Endothelial cell of umbilical vein (primary cell): ENCODE measurements around the gene SLITRK3. TPM values are rescaled to one million over a fixed set of nuclear protein-coding genes. Genes with fewer than 3 reads are reported as not detected.
"Not testable (repeated sequence)": the region's sequence is repeated elsewhere in the genome, so short reads cannot be mapped to it uniquely, and the experiment has no call there.

ENCODE experiments used
- BruUV-seq: library from RNA; stranded (reverse); fragments of 400-500 nt; replicated peaks from 2 replicates; lab custom pipeline; 2021; lab: Mats Ljungman, UMichigan
- CTCF ChIA-PET: fragments of 300-600, 350-600 bp; sonication (Branson Sonifier 250); formaldehyde crosslinking; loops from one replicate; lab custom pipeline; 2021; ENCODE audit warnings: antibody characterized with exemption, inconsistent platforms; lab: Charles Lee
- POLR2A ChIA-PET: fragments of 300-600, 350-600 bp; sonication (Branson Sonifier 250); formaldehyde crosslinking; loops from one replicate; lab custom pipeline; 2021; ENCODE audit warnings: antibody characterized with exemption, inconsistent platforms; lab: Charles Lee
- DNase-seq: peaks from one replicate; pipeline ENCODE4 v3.0.0-alpha.2; 2011; ENCODE audit warnings: low read depth, low spot score
- FAIRE-seq: peaks from 2 replicates; lab custom pipeline; 2011; peaks lifted over from hg19 to GRCh38; lab: Jason Lieb, UNC
- H2AFZ ChIP-seq: 2 replicates; pipeline ENCODE4 v1.6.0; 2012; ENCODE audit warnings: low read depth, low read length, control low read depth, inconsistent platforms
- H3K27ac ChIP-seq: 2 replicates; pipeline ENCODE4 v1.5.1; 2011; ENCODE audit warnings: low read depth, mild to moderate bottlenecking, control low read depth, low read length, moderate library complexity; ENCODE audit not compliant: insufficient read depth
- H3K27me3 ChIP-seq, 2 experiments: 2 replicates each; pipeline versions ENCODE4 v1.6.0 to v1.6.1; 2011; ENCODE audit warnings: low read length in 2 of 2, mixed read lengths in 1 of 2; ENCODE audit not compliant: control insufficient read depth in 2 of 2, insufficient read depth in 2 of 2
- H3K36me3 ChIP-seq, 2 experiments: 2 replicates in 1 of 2; 3 replicates in 1 of 2; pipeline ENCODE4 v1.5.1; 2011; ENCODE audit warnings: low read length in 2 of 2, mild to moderate bottlenecking in 1 of 2, moderate library complexity in 1 of 2; ENCODE audit not compliant: control insufficient read depth in 2 of 2, insufficient read depth in 2 of 2; ENCODE audit errors: extremely low read depth in 1 of 2
- H3K4me1 ChIP-seq: 3 replicates; pipeline ENCODE4 v1.5.1; 2011; ENCODE audit warnings: mild to moderate bottlenecking, low read length; ENCODE audit not compliant: control insufficient read depth, insufficient read depth; ENCODE audit errors: extremely low read depth
- H3K4me2 ChIP-seq: 2 replicates; pipeline ENCODE4 v1.6.1; 2011; ENCODE audit warnings: low read length, control low read depth, mixed read lengths; ENCODE audit not compliant: insufficient read depth
- H3K4me3 ChIP-seq, 3 experiments: fragments of 200-600 bp in 1 of 3; sonication (generic), shearing (Covaris generic) in 1 of 3; replicated peaks in 1 of 3; 2 replicates each; pipeline ENCODE4 v1.5.1; 2011 to 2016; ENCODE audit warnings: control low read depth in 3 of 3, low read length in 3 of 3, mild to moderate bottlenecking in 2 of 3, inconsistent platforms in 1 of 3, low read depth in 1 of 3, moderate library complexity in 1 of 3; ENCODE audit not compliant: insufficient read depth in 1 of 3
- H3K79me2 ChIP-seq: 2 replicates; pipeline ENCODE4 v1.6.0; 2012; ENCODE audit warnings: low read length, inconsistent platforms; ENCODE audit not compliant: control insufficient read depth, insufficient read depth
- H3K9ac ChIP-seq: replicated peaks from 2 replicates; pipeline ENCODE3; 2011; ENCODE audit warnings: low read length, control low read depth; ENCODE audit not compliant: insufficient read depth; ENCODE audit errors: extremely low read depth
- H3K9me1 ChIP-seq: replicated peaks from 3 replicates; pipeline ENCODE4 v1.6.0; 2011; ENCODE audit warnings: mild to moderate bottlenecking, low read length; ENCODE audit not compliant: control insufficient read depth, insufficient read depth; ENCODE audit errors: extremely low read depth
- H3K9me3 ChIP-seq: replicated peaks from 2 replicates; pipeline ENCODE4 v1.5.1; 2012; ENCODE audit warnings: low read length, inconsistent platforms; ENCODE audit not compliant: control insufficient read depth, insufficient read depth
- H4K20me1 ChIP-seq: replicated peaks from 2 replicates; pipeline ENCODE3; 2011; ENCODE audit warnings: mild to moderate bottlenecking, low read length; ENCODE audit not compliant: control insufficient read depth, insufficient read depth; ENCODE audit errors: extremely low read depth
- EZH2 ChIP-seq: IDR thresholded peaks from 2 replicates; pipeline ENCODE4 v1.6.1; 2012; ENCODE audit warnings: borderline replicate concordance, low read depth, mild to moderate bottlenecking, moderate library complexity, low read length, inconsistent platforms; ENCODE audit not compliant: severe bottlenecking
- FOS ChIP-seq: IDR thresholded peaks from 2 replicates; pipeline ENCODE4 v1.6.1; 2011; ENCODE audit warnings: mild to moderate bottlenecking, low read length, moderate library complexity, borderline replicate concordance; ENCODE audit not compliant: insufficient read depth
- GATA2 ChIP-seq: IDR thresholded peaks from 2 replicates; pipeline ENCODE4 v1.7.0; 2011; ENCODE audit warnings: low read depth, mild to moderate bottlenecking, moderate library complexity, mixed read lengths, low read length; ENCODE audit not compliant: insufficient read length, insufficient read depth
- JUN ChIP-seq: IDR thresholded peaks from 2 replicates; pipeline ENCODE4 v1.6.1; 2011; ENCODE audit warnings: borderline replicate concordance, low read depth; ENCODE audit not compliant: insufficient read length, insufficient read depth
- MAX ChIP-seq: IDR thresholded peaks from 2 replicates; pipeline ENCODE4 v1.6.1; 2011; ENCODE audit not compliant: insufficient read depth, insufficient read length
- MYC ChIP-seq: IDR thresholded peaks from one replicate; pipeline ENCODE4 v1.6.1; 2011; ENCODE audit warnings: mild to moderate bottlenecking, low read depth, low read length
- POLR2A ChIP-seq: IDR thresholded peaks from 2 replicates; pipeline ENCODE4 v1.6.1; 2012; ENCODE audit warnings: low read depth, mild to moderate bottlenecking, control low read depth, low read length
- POLR2AphosphoS5 ChIP-seq: IDR thresholded peaks from 2 replicates; pipeline ENCODE4 v1.6.1; 2012; ENCODE audit warnings: low read depth, mild to moderate bottlenecking, control low read depth, low read length, moderate library complexity; ENCODE audit not compliant: insufficient read depth
- dilution Hi-C: fragments of 300-500 bp; cut with MboI; formaldehyde crosslinking; loops from one replicate; pipeline ENCODE4 v1.15.0; 2019; ENCODE audit warnings: low sequenced_read_pairs; ENCODE audit not compliant: extremely low pct_ligation_motif_present
- intact Hi-C: fragments of 100-400 bp; cut with micrococcal nuclease; formaldehyde crosslinking; loops from one replicate; pipeline ENCODE4 v1.10.0; 2022
- polyA plus RNA-seq, 4 experiments: library from polyadenylated mRNA; depleted of rRNA in 3 of 4; stranded (reverse) in 3 of 4; unstranded in 1 of 4; fragments of >200 nt; gene quantifications; 2 replicates each; pipeline versions ENCODE4 v1.2.1 to v1.2.3, GENCODE V29; 2011 to 2012; ENCODE audit warnings: missing spikeins in 1 of 4
- total RNA-seq: library from RNA; stranded (reverse); gene quantifications from 2 replicates; pipeline ENCODE4 v1.2.3, GENCODE V29; 2021
- TF ChIP-seq, protein P1 (sequence below), 2 donors: IDR thresholded peaks; 1 replicate in 1 of 2; 2 replicates in 1 of 2; pipeline ENCODE4 v1.5.1; 2011; ENCODE audit warnings: low read length in 2 of 2, mild to moderate bottlenecking in 2 of 2, moderate library complexity in 2 of 2, control low read depth in 1 of 2, inconsistent platforms in 1 of 2, low read depth in 1 of 2; ENCODE audit not compliant: insufficient read depth in 1 of 2; ENCODE audit errors: extremely low read depth in 1 of 2

The SLITRK3 gene
- total and polyA plus RNA-seq, 2 donors (not counting 3 experiments of a cell fraction or from before 2014, with no cell fraction given): not detected

DNA sequence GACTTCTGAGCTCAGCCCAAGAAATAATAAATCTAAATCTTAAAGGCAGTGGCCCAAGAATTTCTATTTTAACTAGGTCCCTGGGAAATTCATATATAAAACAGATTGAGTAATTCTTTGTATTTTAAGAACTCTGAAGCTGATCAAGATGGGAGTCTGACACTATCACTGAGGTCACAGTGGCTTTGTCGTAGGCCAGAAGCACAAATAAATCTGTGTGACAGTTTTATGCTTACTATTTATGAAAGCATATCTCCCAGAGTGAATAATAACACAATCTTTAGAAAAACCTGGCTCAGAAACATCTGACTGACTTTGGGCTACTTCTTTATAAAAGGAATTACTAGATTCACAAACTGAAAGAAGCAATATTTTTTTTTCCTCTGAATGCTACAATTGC, 51.9 kb downstream of the SLITRK3 start:
- DNase-seq (no peak), FAIRE-seq (no peak)
- no peaks in the 10 kb centered on the region for H3K36me3 ChIP-seq
- no TSS peak for BruUV-seq
- no peaks in the 10 kb centered on the region for H3K79me2 ChIP-seq
- no peak overlapping the region for H2AFZ ChIP-seq
- H3K4me2 ChIP-seq: no peak overlapping the region
- TF ChIP-seq POLR2A: no peak
- no peak for TF ChIP-seq MYC
- TF ChIP-seq GATA2: no peak
- TF ChIP-seq MAX: no peak
- TF ChIP-seq, protein P1, sequence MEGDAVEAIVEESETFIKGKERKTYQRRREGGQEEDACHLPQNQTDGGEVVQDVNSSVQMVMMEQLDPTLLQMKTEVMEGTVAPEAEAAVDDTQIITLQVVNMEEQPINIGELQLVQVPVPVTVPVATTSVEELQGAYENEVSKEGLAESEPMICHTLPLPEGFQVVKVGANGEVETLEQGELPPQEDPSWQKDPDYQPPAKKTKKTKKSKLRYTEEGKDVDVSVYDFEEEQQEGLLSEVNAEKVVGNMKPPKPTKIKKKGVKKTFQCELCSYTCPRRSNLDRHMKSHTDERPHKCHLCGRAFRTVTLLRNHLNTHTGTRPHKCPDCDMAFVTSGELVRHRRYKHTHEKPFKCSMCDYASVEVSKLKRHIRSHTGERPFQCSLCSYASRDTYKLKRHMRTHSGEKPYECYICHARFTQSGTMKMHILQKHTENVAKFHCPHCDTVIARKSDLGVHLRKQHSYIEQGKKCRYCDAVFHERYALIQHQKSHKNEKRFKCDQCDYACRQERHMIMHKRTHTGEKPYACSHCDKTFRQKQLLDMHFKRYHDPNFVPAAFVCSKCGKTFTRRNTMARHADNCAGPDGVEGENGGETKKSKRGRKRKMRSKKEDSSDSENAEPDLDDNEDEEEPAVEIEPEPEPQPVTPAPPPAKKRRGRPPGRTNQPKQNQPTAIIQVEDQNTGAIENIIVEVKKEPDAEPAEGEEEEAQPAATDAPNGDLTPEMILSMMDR (IDR thresholded peaks at IDR 0.05; ENCODE audit: extremely low read depth in 1 of 2, insufficient read depth in 1 of 2, low read depth in 1 of 2, low read length in 2 of 2): no peak
- no peak for TF ChIP-seq POLR2AphosphoS5
- TF ChIP-seq JUN: no peak
- no peak for TF ChIP-seq EZH2
- TF ChIP-seq FOS: no peak
- H4K20me1 ChIP-seq: no peaks in the 10 kb centered on the region
- no peaks in the 10 kb centered on the region for H3K9me3 ChIP-seq
- ChIA-PET CTCF (no interaction called here), POLR2A (no interaction called here)
- H3K9ac ChIP-seq: no peak overlapping the region
- intact Hi-C loops: no loop called here
- H3K4me3 ChIP-seq: no peak overlapping the region
- no peak overlapping the region for H3K27ac ChIP-seq
- no peaks in the 10 kb centered on the region for H3K4me1 ChIP-seq
- H3K27me3 ChIP-seq: no peaks in the 10 kb centered on the region
- H3K9me1 ChIP-seq: no peaks in the 10 kb centered on the region
- dilution Hi-C loops: no loop called here

DNA sequence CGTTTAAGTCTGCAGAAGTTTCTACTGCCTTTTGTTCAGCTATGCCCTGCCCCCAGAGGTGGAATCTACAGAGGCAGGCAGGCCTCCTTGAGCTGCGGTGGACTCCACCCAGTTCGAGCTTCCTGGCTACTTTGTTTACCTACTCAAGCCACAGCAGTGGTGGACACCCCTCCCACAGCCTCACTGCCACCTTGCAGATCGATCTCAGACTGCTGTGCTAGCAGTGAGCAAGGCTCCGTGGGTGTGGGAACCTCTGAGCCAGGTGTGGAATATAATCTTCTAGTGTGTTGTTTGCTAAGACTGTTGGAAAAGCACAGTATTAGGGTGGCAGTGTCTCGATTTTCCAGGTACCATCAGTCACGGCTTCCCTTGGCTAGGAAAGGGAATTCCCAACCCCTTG, 56.3 kb downstream of the SLITRK3 start:
- H3K9me3 ChIP-seq, H4K20me1 ChIP-seq, intact Hi-C loops, H3K27me3 ChIP-seq, H3K36me3 ChIP-seq, H2AFZ ChIP-seq, H3K27ac ChIP-seq, BruUV-seq, H3K79me2 ChIP-seq, H3K9me1 ChIP-seq, H3K4me1 ChIP-seq, FAIRE-seq, H3K9ac ChIP-seq, POLR2A ChIA-PET, H3K4me2 ChIP-seq, CTCF ChIA-PET, dilution Hi-C loops, DNase-seq, H3K4me3 ChIP-seq: not testable (repeated sequence)
